Gastrocnemius medialis (tissue), 4 donors: ENCODE data around the gene SCP2. TPM values are rescaled to one million over a fixed set of nuclear protein-coding genes. Genes with fewer than 3 reads are reported as not detected.
A peak's percentile ranks its signal among the peaks of the same experiment; 100 is the strongest.

Source experiments
- ATAC-seq, 2 donors: fragments of 150-250 bp; one replicate each; pipeline ENCODE4 v1.9.1; 2016
- DNase-seq, 2 donors: peaks; one replicate each; pipeline ENCODE4 v3.0.0-alpha.2; 2019
- H3K27ac ChIP-seq, 4 donors: fragments of 200-600 bp; sonication (generic); 1 replicate in 1 of 4; 2 replicates in 3 of 4; pipeline ENCODE4 v1.5.1; 2016 to 2018; ENCODE audit warnings: mild to moderate bottlenecking in 2 of 4, moderate library complexity in 1 of 4
- H3K27me3 ChIP-seq, 3 donors: fragments of 200-600 bp; sonication (generic) in 2 of 3; 1 replicate in 1 of 3; 2 replicates in 2 of 3; pipeline versions ENCODE4 v1.5.1 to v1.6.0; 2016 to 2019; ENCODE audit warnings: mild to moderate bottlenecking in 1 of 3, moderate library complexity in 1 of 3
- H3K36me3 ChIP-seq, 2 donors: fragments of 200-600 bp; sonication (generic) in 1 of 2; one replicate each; pipeline ENCODE4 v1.5.1; 2017 to 2018
- H3K4me1 ChIP-seq, 2 donors: fragments of 200-600 bp; sonication (generic) in 1 of 2; one replicate each; pipeline ENCODE4 v1.5.1; 2016 to 2017; ENCODE audit warnings: mild to moderate bottlenecking in 2 of 2
- H3K4me3 ChIP-seq, 4 donors: fragments of 200-600 bp; sonication (generic) in 3 of 4; 1 replicate in 1 of 4; 2 replicates in 3 of 4; pipeline ENCODE4 v1.5.1; 2016 to 2019; ENCODE audit warnings: mild to moderate bottlenecking in 2 of 4
- H3K9me3 ChIP-seq, 3 donors: fragments of 200-600 bp; sonication (generic) in 2 of 3; 1 replicate in 1 of 3; 2 replicates in 2 of 3; pipeline ENCODE4 v1.5.1; 2016 to 2019
- CTCF ChIP-seq, 5 experiments: fragments of 450-650 bp in 3 of 5; fragments of 200-600 bp in 2 of 5; sonication (generic) in 2 of 5; IDR thresholded peaks in 4 of 5; conservative IDR thresholded peaks in 1 of 5; 1 replicate in 4 of 5; 2 replicates in 1 of 5; pipeline ENCODE4 v1.5.1; 2016 to 2019; ENCODE audit warnings: antibody characterized with exemption in 5 of 5, mild to moderate bottlenecking in 3 of 5, moderate library complexity in 3 of 5
- POLR2A ChIP-seq, 2 donors: fragments of 450-650 bp; IDR thresholded peaks; one replicate each; pipeline ENCODE4 v1.6.1; 2017; ENCODE audit warnings: antibody characterized with exemption in 2 of 2, mild to moderate bottlenecking in 2 of 2, moderate library complexity in 2 of 2
- in situ Hi-C, 4 donors: fragments of 200-750 bp; cut with MboI; loops; one replicate each; pipeline versions ENCODE4 v1.15.0 to v1.8.0; 2017; ENCODE audit warnings: low sequenced_read_pairs in 4 of 4
- intact Hi-C: fragments of 100-400 bp; cut with DNase I; formaldehyde crosslinking; loops from one replicate; pipeline ENCODE4 v1.15.1; 2023; ENCODE audit warnings: low total_unique reads
- total RNA-seq, 4 donors: library from RNA; depleted of rRNA; stranded (reverse); fragments of >200 nt; gene quantifications; one replicate each; pipeline versions ENCODE4 v1.1.0 to v1.2.3, GENCODE V29; 2016

SCP2 gene
- 10 to 100 TPM; 44.6 to 75.4 (median 61.1) TPM for total RNA-seq

GRCh38 chr1:52927212-52928014 is at the start of gene SCP2:
Gene SCP2, plus strand, starts transcription at chr1:52927276. Its CDS starts 121 bp downstream, at chr1:52927397.
- Histone ChIP-seq H3K9me3 (no peaks in the 10 kb centered on the region), H3K27ac (peak within 1 kb of the TSS; percentile 91 to 94 (median 92)), H3K4me1 (peaks cover 9 to 23% of the 10 kb centered on the region in 2 donors), H3K36me3 (no peaks in the 10 kb centered on the region), H3K27me3 (no peaks in the 10 kb centered on the region), H3K4me3 (peak within 1 kb of the TSS; percentile 81 to 90 (median 88))
- TF ChIP-seq POLR2A (IDR thresholded peaks at IDR 0.05), result peak; percentile 83 to 84
- no peak for TF ChIP-seq CTCF (IDR thresholded peaks at IDR 0.05 in 4 of 5, conservative IDR thresholded peaks at IDR 0.05 in 1 of 5)
- ATAC-seq (peak; percentile 81 to 90), DNase-seq (peak; percentile 80 to 83)
- in situ Hi-C loops, result loop anchor here in 2 of 4 donors (10.0 kb wide), 1 partner anchor 223 kb away; no protein-coding TSS in a partner anchor
- intact Hi-C loops, result loop anchor here (2.0 to 10.0 kb wide), 3 partner anchors 71 to 563 kb away; partner anchors contain the start of gene CC2D1B

- H3K36me3 ChIP-seq, result no peaks in the 10 kb centered on the region
- ATAC-seq (no peak), DNase-seq (no peak)
- in situ Hi-C loops, result no loop called here
- H3K27me3 ChIP-seq, result no peaks in the 10 kb centered on the region
- H3K4me1 ChIP-seq, result no peaks in the 10 kb centered on the region
- TF ChIP-seq POLR2A (IDR thresholded peaks at IDR 0.05) (no peak), CTCF (IDR thresholded peaks at IDR 0.05 in 4 of 5, conservative IDR thresholded peaks at IDR 0.05 in 1 of 5) (no peak)
- H3K27ac ChIP-seq, result no peak overlapping the region
- H3K4me3 ChIP-seq, result no peak overlapping the region
- intact Hi-C loops, result no loop called here
- H3K9me3 ChIP-seq, result no peaks in the 10 kb centered on the region
Observed at GRCh38 chr1:52877554-52877953, 49.5 kb upstream of the SCP2 start.

- no peak for TF ChIP-seq POLR2A (IDR thresholded peaks at IDR 0.05)
- no peak for TF ChIP-seq CTCF (IDR thresholded peaks at IDR 0.05 in 4 of 5, conservative IDR thresholded peaks at IDR 0.05 in 1 of 5)
- intact Hi-C loops (no loop called here), in situ Hi-C loops (no loop called here)
- no peak for ATAC-seq
- no peak for DNase-seq
- Histone ChIP-seq H3K4me1 (no peaks in the 10 kb centered on the region), H3K4me3 (no peak overlapping the region), H3K9me3 (no peaks in the 10 kb centered on the region), H3K36me3 (no peaks in the 10 kb centered on the region), H3K27me3 (no peaks in the 10 kb centered on the region), H3K27ac (no peak overlapping the region)
Observed at GRCh38 chr1:52880206-52880605, 46.9 kb upstream of the SCP2 start.

- intact Hi-C loops, result no loop called here
Observed at GRCh38 chr1:52887483-52887882, 39.6 kb upstream of the SCP2 start.

More at GRCh38 chr1:52887483-52887882, 39.6 kb upstream of the SCP2 start:
- in situ Hi-C loops, result no loop called here
- ATAC-seq (no peak), DNase-seq (no peak)
- no peaks in the 10 kb centered on the region for H3K27me3 ChIP-seq
- no peak overlapping the region for H3K27ac ChIP-seq
- no peaks in the 10 kb centered on the region for H3K36me3 ChIP-seq
- H3K9me3 ChIP-seq, result no peaks in the 10 kb centered on the region
- H3K4me1 ChIP-seq, result no peaks in the 10 kb centered on the region
- H3K4me3 ChIP-seq, result no peak overlapping the region
- no peak for TF ChIP-seq CTCF (IDR thresholded peaks at IDR 0.05 in 4 of 5, conservative IDR thresholded peaks at IDR 0.05 in 1 of 5)
- no peak for TF ChIP-seq POLR2A (IDR thresholded peaks at IDR 0.05)
